SK-N-SH (cell line): ENCODE data around the gene IQCE. TPM values are rescaled to one million over a fixed set of nuclear protein-coding genes. Genes with fewer than 3 reads are reported as not detected.
A peak's percentile ranks its signal among the peaks of the same experiment; 100 is the strongest.

Experiments
- CTCF ChIA-PET: fragments of 300-600, 350-600 bp; formaldehyde crosslinking; extraction: SDS; loops from one replicate; lab custom pipeline; 2021; lab: Yijun Ruan, JAX
- POLR2A ChIA-PET: fragments of 350-600 bp; sonication (Branson Sonifier 250); formaldehyde crosslinking; extraction: SDS; loops from one replicate; lab custom pipeline; 2020; ENCODE audit warnings: antibody characterized with exemption, inconsistent platforms; lab: Yijun Ruan, JAX
- DNase-seq: peaks from one replicate; pipeline ENCODE4 v3.0.0; 2012
- H2AFZ ChIP-seq: fragments of 200-600 bp; sonication (generic); 2 replicates; pipeline ENCODE4 v1.8.1; 2016; ENCODE audit warnings: antibody characterized with exemption, mild to moderate bottlenecking, low read depth
- H3F3A ChIP-seq: fragments of 200-600 bp; sonication (generic); replicated peaks from 2 replicates; pipeline ENCODE3; 2016; ENCODE audit warnings: antibody characterized with exemption, mild to moderate bottlenecking; ENCODE audit not compliant: insufficient read depth
- H3K27ac ChIP-seq, 2 experiments: fragments of 200-500 bp in 1 of 2; fragments of 200-600 bp in 1 of 2; sonication (Bioruptor generic) in 1 of 2; sonication (generic), shearing (Covaris generic) in 1 of 2; 2 replicates each; pipeline versions ENCODE4 v1.5.1 to v1.6.1; 2014 to 2016; ENCODE audit warnings: low read depth in 2 of 2, inconsistent platforms in 1 of 2, low read length in 1 of 2, mild to moderate bottlenecking in 1 of 2, mixed read lengths in 1 of 2
- H3K27me3 ChIP-seq: fragments of 200-600 bp; sonication (generic), shearing (Covaris generic); 2 replicates; pipeline ENCODE4 v1.6.1; 2016; ENCODE audit warnings: mixed run types; ENCODE audit not compliant: insufficient read depth
- H3K36me3 ChIP-seq, 2 experiments: fragments of 200-500 bp in 1 of 2; fragments of 200-600 bp in 1 of 2; sonication (Bioruptor generic) in 1 of 2; sonication (generic) in 1 of 2; replicated peaks in 1 of 2; 2 replicates each; pipeline versions ENCODE3 to v1.5.1; 2014 to 2016; ENCODE audit warnings: low read length in 1 of 2, mild to moderate bottlenecking in 1 of 2; ENCODE audit not compliant: insufficient read depth in 2 of 2, control insufficient read depth in 1 of 2
- H3K4me1 ChIP-seq, 2 experiments: fragments of 200-500 bp in 1 of 2; fragments of 200-600 bp in 1 of 2; sonication (Bioruptor generic) in 1 of 2; sonication (generic), shearing (Covaris generic) in 1 of 2; 2 replicates each; pipeline versions ENCODE4 v1.5.1 to v1.6.1; 2014 to 2016; ENCODE audit warnings: low read depth in 1 of 2, low read length in 1 of 2, mixed run types in 1 of 2; ENCODE audit not compliant: insufficient read depth in 2 of 2, control insufficient read depth in 1 of 2
- H3K4me2 ChIP-seq: fragments of 200-600 bp; sonication (generic), shearing (Covaris generic); 2 replicates; pipeline ENCODE4 v1.6.1; 2017; ENCODE audit warnings: mixed run types
- H3K4me3 ChIP-seq, 2 experiments: fragments of 200-500 bp in 1 of 2; fragments of 200-600 bp in 1 of 2; sonication (Bioruptor generic) in 1 of 2; sonication (generic), shearing (Covaris generic) in 1 of 2; 2 replicates each; pipeline versions ENCODE4 v1.5.1 to v1.8.1; 2014 to 2016; ENCODE audit warnings: low read depth in 2 of 2, inconsistent platforms in 1 of 2, low read length in 1 of 2, mild to moderate bottlenecking in 1 of 2, mixed read lengths in 1 of 2, moderate library complexity in 1 of 2
- H3K79me2 ChIP-seq: fragments of 200-600 bp; sonication (generic); 2 replicates; pipeline ENCODE4 v1.8.1; 2017; ENCODE audit warnings: mild to moderate bottlenecking; ENCODE audit not compliant: insufficient read depth
- H3K9ac ChIP-seq: fragments of 200-600 bp; sonication (generic); 2 replicates; pipeline ENCODE4 v1.6.1; 2017; ENCODE audit warnings: mixed run types
- H3K9me2 ChIP-seq: fragments of 200-600 bp; sonication (generic); 2 replicates; pipeline ENCODE4 v1.6.1; 2017; ENCODE audit warnings: mixed run types
- H3K9me3 ChIP-seq: fragments of 200-600 bp; sonication (generic); 2 replicates; pipeline ENCODE4 v1.6.1; 2017; ENCODE audit warnings: mixed run types, mild to moderate bottlenecking, moderate library complexity
- H4K20me1 ChIP-seq: fragments of 200-600 bp; sonication (generic); 2 replicates; pipeline ENCODE4 v1.6.1; 2017; ENCODE audit warnings: mild to moderate bottlenecking, mixed run types; ENCODE audit not compliant: insufficient read depth
- ELF1 ChIP-seq: IDR thresholded peaks from 2 replicates; pipeline ENCODE4 v1.4.0; 2012
- EP300 ChIP-seq, 2 experiments: IDR thresholded peaks; 2 replicates each; pipeline versions ENCODE4 v1.4.0 to v1.6.1; 2012; ENCODE audit warnings: borderline replicate concordance in 1 of 2, low read depth in 1 of 2, low read length in 1 of 2
- EZH2phosphoT487 ChIP-seq: fragments of 200-600 bp; sonication (generic); IDR thresholded peaks from 2 replicates; pipeline ENCODE4 v1.6.1; 2017; ENCODE audit warnings: low read depth, mixed run types, mild to moderate bottlenecking, antibody characterized with exemption, moderate library complexity, borderline replicate concordance
- FOXJ3 ChIP-seq: sonication (generic); formaldehyde crosslinking; IDR thresholded peaks from 2 replicates; pipeline ENCODE4 v1.5.1; 2020; ENCODE audit warnings: mild to moderate bottlenecking, missing genetic modification reagents
- JUND ChIP-seq: IDR thresholded peaks from 2 replicates; pipeline ENCODE4 v1.4.0; 2012
- MEF2A ChIP-seq: IDR thresholded peaks from 2 replicates; pipeline ENCODE4 v1.4.0; 2012; ENCODE audit warnings: low read depth, borderline replicate concordance
- MXI1 ChIP-seq: IDR thresholded peaks from 2 replicates; pipeline ENCODE4 v1.6.1; 2012; ENCODE audit warnings: mild to moderate bottlenecking, low read depth, low read length, improper control_type of control experiment
- NRF1 ChIP-seq: IDR thresholded peaks from 2 replicates; pipeline ENCODE4 v1.6.1; 2012; ENCODE audit warnings: low read depth, mild to moderate bottlenecking, low read length
- POLR2AphosphoS5 ChIP-seq: IDR thresholded peaks from 2 replicates; pipeline ENCODE4 v1.6.1; 2012; ENCODE audit warnings: low read depth, low read length
- RAD21 ChIP-seq: IDR thresholded peaks from 2 replicates; pipeline ENCODE4 v1.6.1; 2012; ENCODE audit warnings: mild to moderate bottlenecking, low read length
- SIN3A ChIP-seq: IDR thresholded peaks from 2 replicates; pipeline ENCODE4 v1.6.1; 2012; ENCODE audit warnings: low read depth, mild to moderate bottlenecking, low read length, moderate library complexity, borderline replicate concordance
- SMC3 ChIP-seq: IDR thresholded peaks from 2 replicates; pipeline ENCODE4 v1.6.1; 2012; ENCODE audit warnings: low read depth, low read length, improper control_type of control experiment
- TCF12 ChIP-seq: IDR thresholded peaks from 2 replicates; pipeline ENCODE4 v1.4.0; 2012
- USF2 ChIP-seq: fragments of 150-350 bp; IDR thresholded peaks from 2 replicates; pipeline ENCODE4 v1.6.1; 2017; ENCODE audit warnings: antibody characterized with exemption, low read length, low read depth, borderline replicate concordance
- YY1 ChIP-seq: IDR thresholded peaks from 2 replicates; pipeline ENCODE4 v1.4.0; 2012; ENCODE audit warnings: low read depth, mild to moderate bottlenecking
- WGBS: methylation state at CpG from one replicate; pipeline ENCODE4 v1.1.6; 2017; ENCODE audit warnings: low lambda C conversion rate; 5-methylcytosine and 5-hydroxymethylcytosine counted together
- polyA plus RNA-seq, 3 experiments: library from polyadenylated mRNA; depleted of rRNA; stranded (reverse); fragments of >200 nt; gene quantifications; 2 replicates each; pipeline ENCODE4 v1.2.3, GENCODE V29; 2012
- TF ChIP-seq, protein P1 (sequence below): IDR thresholded peaks from 2 replicates; pipeline ENCODE4 v1.6.1; 2012; ENCODE audit warnings: mild to moderate bottlenecking, low read depth, low read length, moderate library complexity
- TF ChIP-seq, protein P2 (sequence below): IDR thresholded peaks from 2 replicates; pipeline ENCODE4 v1.4.0; 2012; ENCODE audit warnings: low read depth, borderline replicate concordance

The IQCE gene
- polyA plus RNA-seq, 1 of the 3 experiments (the other 2 are of a cell fraction) = 14.4 TPM

- TF ChIP-seq, protein P1, sequence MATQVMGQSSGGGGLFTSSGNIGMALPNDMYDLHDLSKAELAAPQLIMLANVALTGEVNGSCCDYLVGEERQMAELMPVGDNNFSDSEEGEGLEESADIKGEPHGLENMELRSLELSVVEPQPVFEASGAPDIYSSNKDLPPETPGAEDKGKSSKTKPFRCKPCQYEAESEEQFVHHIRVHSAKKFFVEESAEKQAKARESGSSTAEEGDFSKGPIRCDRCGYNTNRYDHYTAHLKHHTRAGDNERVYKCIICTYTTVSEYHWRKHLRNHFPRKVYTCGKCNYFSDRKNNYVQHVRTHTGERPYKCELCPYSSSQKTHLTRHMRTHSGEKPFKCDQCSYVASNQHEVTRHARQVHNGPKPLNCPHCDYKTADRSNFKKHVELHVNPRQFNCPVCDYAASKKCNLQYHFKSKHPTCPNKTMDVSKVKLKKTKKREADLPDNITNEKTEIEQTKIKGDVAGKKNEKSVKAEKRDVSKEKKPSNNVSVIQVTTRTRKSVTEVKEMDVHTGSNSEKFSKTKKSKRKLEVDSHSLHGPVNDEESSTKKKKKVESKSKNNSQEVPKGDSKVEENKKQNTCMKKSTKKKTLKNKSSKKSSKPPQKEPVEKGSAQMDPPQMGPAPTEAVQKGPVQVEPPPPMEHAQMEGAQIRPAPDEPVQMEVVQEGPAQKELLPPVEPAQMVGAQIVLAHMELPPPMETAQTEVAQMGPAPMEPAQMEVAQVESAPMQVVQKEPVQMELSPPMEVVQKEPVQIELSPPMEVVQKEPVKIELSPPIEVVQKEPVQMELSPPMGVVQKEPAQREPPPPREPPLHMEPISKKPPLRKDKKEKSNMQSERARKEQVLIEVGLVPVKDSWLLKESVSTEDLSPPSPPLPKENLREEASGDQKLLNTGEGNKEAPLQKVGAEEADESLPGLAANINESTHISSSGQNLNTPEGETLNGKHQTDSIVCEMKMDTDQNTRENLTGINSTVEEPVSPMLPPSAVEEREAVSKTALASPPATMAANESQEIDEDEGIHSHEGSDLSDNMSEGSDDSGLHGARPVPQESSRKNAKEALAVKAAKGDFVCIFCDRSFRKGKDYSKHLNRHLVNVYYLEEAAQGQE = no peak
- TF ChIP-seq TCF12 (no peak), POLR2AphosphoS5 (no peak), RAD21 (no peak), MXI1 (no peak), YY1 (no peak), ELF1 (no peak), EZH2phosphoT487 (no peak), MEF2A (no peak), USF2 (no peak)
- Histone ChIP-seq H3K9ac (no peak overlapping the region), H3K4me3 (no peak overlapping the region), H3K4me2 (no peak overlapping the region), H3F3A (no peaks in the 10 kb centered on the region), H3K36me3 (peaks cover 27 to 40% of the 10 kb centered on the region in 2 experiments), H3K9me3 (no peaks in the 10 kb centered on the region), H3K27ac (peak overlapping the region in 1 of 2 experiments; percentile 98; a peak in 2 of 4 replicates), H3K9me2 (no peaks in the 10 kb centered on the region), H3K27me3 (no peaks in the 10 kb centered on the region), H3K4me1 (peaks cover 19 to 58% of the 10 kb centered on the region in 2 experiments), H3K79me2 (peaks cover 65% of the 10 kb centered on the region), H4K20me1 (peaks cover 79% of the 10 kb centered on the region), H2AFZ (no peak overlapping the region)
- WGBS = 91% methylated on average over 40 of the region's 73 CpGs
- ChIA-PET CTCF (interaction anchor here (1.1 to 2.3 kb wide), 2 partner anchors 9 to 14 kb away, joined by 3 to 10 read pairs; no protein-coding TSS in a partner anchor), POLR2A (no interaction called here)
- peak; percentile 81 for DNase-seq
Observed at GRCh38 chr7:2646680-2647571, 88.1 kb downstream of the IQCE start.

DNA sequence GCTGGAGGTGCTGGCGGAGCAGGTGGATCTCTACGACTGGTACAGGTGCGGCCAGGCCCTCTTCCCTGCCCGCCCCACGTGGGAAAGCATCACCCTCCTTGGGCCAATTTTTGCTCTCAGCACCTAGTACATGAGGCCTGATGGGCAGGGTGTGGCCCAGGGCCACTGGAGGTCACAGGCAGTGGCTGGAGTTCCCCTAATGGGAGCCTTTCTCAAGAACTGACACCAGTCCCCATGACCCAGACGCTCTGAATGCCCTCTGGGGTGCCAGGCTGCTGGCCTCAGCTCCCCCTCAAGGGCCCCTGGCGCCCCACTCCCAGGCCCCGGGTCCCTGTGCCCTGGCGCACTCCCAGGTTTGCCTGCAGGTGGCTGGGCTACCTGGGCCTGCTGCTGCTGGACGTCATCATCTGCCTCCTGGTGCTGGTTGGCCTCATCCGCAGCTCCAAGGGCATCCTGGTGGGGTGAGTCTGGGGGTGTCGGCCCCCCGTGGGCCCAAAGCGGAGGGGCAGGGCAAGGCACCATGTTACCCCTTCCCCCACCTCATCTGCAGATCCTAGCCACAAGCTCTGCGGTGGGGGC lies 88.9 kb downstream of the IQCE start:
- Histone ChIP-seq H3K9me3 (no peaks in the 10 kb centered on the region), H3K36me3 (peaks cover 28 to 47% of the 10 kb centered on the region in 2 experiments), H3K4me2 (no peak overlapping the region), H3K4me3 (no peak overlapping the region), H3K4me1 (peaks cover 17 to 54% of the 10 kb centered on the region in 2 experiments), H3K79me2 (peaks cover 57% of the 10 kb centered on the region), H3K27me3 (no peaks in the 10 kb centered on the region), H3K27ac (peak overlapping the region in 1 of 2 experiments; percentile 40; a peak in 1 of 4 replicates), H4K20me1 (peaks cover 72% of the 10 kb centered on the region), H3K9me2 (no peaks in the 10 kb centered on the region), H3F3A (no peaks in the 10 kb centered on the region), H2AFZ (no peak overlapping the region), H3K9ac (no peak overlapping the region)
- POLR2A ChIA-PET = no interaction called here
- CTCF ChIA-PET = interaction anchor here (2.3 kb wide), 1 partner anchor 13 kb away, joined by 10 read pairs; no protein-coding TSS in a partner anchor
- DNase-seq = no peak
- WGBS = 94% methylated on average over 9 of the region's 15 CpGs
- TF ChIP-seq, protein P2, sequence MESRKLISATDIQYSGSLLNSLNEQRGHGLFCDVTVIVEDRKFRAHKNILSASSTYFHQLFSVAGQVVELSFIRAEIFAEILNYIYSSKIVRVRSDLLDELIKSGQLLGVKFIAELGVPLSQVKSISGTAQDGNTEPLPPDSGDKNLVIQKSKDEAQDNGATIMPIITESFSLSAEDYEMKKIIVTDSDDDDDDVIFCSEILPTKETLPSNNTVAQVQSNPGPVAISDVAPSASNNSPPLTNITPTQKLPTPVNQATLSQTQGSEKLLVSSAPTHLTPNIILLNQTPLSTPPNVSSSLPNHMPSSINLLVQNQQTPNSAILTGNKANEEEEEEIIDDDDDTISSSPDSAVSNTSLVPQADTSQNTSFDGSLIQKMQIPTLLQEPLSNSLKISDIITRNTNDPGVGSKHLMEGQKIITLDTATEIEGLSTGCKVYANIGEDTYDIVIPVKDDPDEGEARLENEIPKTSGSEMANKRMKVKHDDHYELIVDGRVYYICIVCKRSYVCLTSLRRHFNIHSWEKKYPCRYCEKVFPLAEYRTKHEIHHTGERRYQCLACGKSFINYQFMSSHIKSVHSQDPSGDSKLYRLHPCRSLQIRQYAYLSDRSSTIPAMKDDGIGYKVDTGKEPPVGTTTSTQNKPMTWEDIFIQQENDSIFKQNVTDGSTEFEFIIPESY = no peak
- TF ChIP-seq EP300 (IDR thresholded peaks at IDR 0.05; ENCODE audit: borderline replicate concordance in 1 of 2, low read depth in 1 of 2, low read length in 1 of 2) = no peak
- no peak for TF ChIP-seq SIN3A
- TF ChIP-seq JUND = no peak
- TF ChIP-seq NRF1 = no peak
- TF ChIP-seq SMC3 = no peak
- no peak for TF ChIP-seq FOXJ3 (CRISPR knock-in tag)
- no peak for TF ChIP-seq RAD21
